ENCODE results near the gene SYT4. TPM values are rescaled to one million over a fixed set of nuclear protein-coding genes. Genes with fewer than 3 reads are reported as not detected.

The SYT4 gene
- total RNA-seq, 2 donors from 2014 or later, result 0.38 to 0.53 TPM

GRCh38 chr18:43220691-43221090 is 56.6 kb downstream of the SYT4 start:
- H3K36me3 ChIP-seq (ENCODE audit: control insufficient read depth, insufficient read depth, low read length), result no peaks in the 10 kb centered on the region
- no peak for DNase-seq
- Mint-ChIP-seq H3K9me3 (peaks cover 3% of the 10 kb centered on the region), H3K4me1 (peaks cover 6% of the 10 kb centered on the region), H3K27me3 (ENCODE audit: insufficient read depth) (no peaks in the 10 kb centered on the region), H3K36me3 (ENCODE audit: low read depth) (no peaks in the 10 kb centered on the region), H3K27ac (no peak overlapping the region), H3K4me3 (no peak overlapping the region)
- no peak overlapping the region for H3K27ac ChIP-seq (ENCODE audit: low read depth, low read length)
- TF ChIP-seq CTCF (conservative IDR thresholded peaks at IDR 0.05), result no peak
- H3K4me3 ChIP-seq (ENCODE audit: low read length), result no peak overlapping the region
- no peaks in the 10 kb centered on the region for H3K4me1 ChIP-seq (ENCODE audit: control insufficient read depth, insufficient read depth, low read length)
- no peaks in the 10 kb centered on the region for H3K27me3 ChIP-seq (ENCODE audit: control insufficient read depth, insufficient read depth, low read length, poor library complexity, severe bottlenecking)
- H3K9ac ChIP-seq (ENCODE audit: extremely low read depth, low read length, poor library complexity, severe bottlenecking), result no peak overlapping the region
- H3K9me3 ChIP-seq (ENCODE audit: control insufficient read depth, low read length), result no peaks in the 10 kb centered on the region

Other genes starting within 250 kb of the SYT4 start
- gene RIT2, start 161.8 kb downstream of the SYT4 start, total RNA-seq, result under 1 TPM in 1 of 2 donors, not detected in 1; 0.81 TPM

Data from endodermal cell (in vitro differentiated cells).